MM.1S (cell line): ENCODE data around the gene TBX4.

Experiments
- CTCF ChIP-seq: fragments of 300-600 bp; sonication (generic); IDR thresholded peaks from 2 replicates; pipeline ENCODE4 v1.5.1; 2016; ENCODE audit warnings: antibody characterized with exemption, low read length, mixed read lengths
- EZH2phosphoT487 ChIP-seq: fragments of 300-600 bp; sonication (generic); IDR thresholded peaks from 2 replicates; pipeline ENCODE4 v1.6.1; 2018; ENCODE audit warnings: antibody characterized with exemption, low read length

- TF ChIP-seq CTCF (no peak), EZH2phosphoT487 (no peak)
Observed at GRCh38 chr17:61448042-61448441, 4.2 kb upstream of the TBX4 start.
